Measurements from ENCODE around the gene S100A2.

S100A2 gene

DNA sequence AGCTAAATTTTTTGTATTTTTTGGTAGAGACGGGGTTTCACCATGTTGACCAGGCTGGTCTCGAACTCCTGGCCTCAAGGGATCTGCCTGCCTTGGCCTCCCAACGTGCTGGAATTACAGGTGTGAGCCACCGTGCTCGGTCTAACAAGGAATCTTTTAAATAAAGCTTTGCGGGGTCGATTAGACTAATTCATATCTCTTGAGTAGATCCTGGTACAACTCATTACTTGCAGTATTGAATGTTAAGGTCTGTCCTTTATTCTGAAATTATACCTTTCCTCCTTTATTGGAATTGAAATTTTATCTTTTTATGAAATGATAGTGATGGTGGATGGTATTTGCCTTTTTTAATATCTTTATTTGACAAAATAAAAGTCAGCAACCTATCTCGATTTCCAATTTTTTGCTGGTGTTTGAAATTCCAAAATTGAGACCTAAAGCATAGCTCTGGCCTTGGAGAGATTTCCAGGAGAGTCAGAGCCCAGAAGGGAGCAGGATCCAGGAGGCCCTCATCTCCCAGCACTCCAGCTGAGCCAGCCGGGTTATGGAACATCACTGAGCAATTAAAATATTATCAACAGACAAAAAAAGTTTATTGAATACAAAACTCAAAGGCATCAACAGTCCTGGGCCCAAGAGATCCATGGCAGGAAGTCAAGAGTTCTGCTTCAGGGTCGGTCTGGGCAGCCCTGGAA is 4.7 kb downstream of the S100A2 start:
- TF ChIP-seq, protein P1, sequence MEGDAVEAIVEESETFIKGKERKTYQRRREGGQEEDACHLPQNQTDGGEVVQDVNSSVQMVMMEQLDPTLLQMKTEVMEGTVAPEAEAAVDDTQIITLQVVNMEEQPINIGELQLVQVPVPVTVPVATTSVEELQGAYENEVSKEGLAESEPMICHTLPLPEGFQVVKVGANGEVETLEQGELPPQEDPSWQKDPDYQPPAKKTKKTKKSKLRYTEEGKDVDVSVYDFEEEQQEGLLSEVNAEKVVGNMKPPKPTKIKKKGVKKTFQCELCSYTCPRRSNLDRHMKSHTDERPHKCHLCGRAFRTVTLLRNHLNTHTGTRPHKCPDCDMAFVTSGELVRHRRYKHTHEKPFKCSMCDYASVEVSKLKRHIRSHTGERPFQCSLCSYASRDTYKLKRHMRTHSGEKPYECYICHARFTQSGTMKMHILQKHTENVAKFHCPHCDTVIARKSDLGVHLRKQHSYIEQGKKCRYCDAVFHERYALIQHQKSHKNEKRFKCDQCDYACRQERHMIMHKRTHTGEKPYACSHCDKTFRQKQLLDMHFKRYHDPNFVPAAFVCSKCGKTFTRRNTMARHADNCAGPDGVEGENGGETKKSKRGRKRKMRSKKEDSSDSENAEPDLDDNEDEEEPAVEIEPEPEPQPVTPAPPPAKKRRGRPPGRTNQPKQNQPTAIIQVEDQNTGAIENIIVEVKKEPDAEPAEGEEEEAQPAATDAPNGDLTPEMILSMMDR (IDR thresholded peaks at IDR 0.05; ENCODE audit: control insufficient read depth, insufficient read depth, low read depth, low read length, missing control alignments) = no peak
- no peak overlapping the region for H3K4me3 ChIP-seq (ENCODE audit: control insufficient read depth, low read depth, low read length)
- no peak for DNase-seq (ENCODE audit: low read depth)

DNA sequence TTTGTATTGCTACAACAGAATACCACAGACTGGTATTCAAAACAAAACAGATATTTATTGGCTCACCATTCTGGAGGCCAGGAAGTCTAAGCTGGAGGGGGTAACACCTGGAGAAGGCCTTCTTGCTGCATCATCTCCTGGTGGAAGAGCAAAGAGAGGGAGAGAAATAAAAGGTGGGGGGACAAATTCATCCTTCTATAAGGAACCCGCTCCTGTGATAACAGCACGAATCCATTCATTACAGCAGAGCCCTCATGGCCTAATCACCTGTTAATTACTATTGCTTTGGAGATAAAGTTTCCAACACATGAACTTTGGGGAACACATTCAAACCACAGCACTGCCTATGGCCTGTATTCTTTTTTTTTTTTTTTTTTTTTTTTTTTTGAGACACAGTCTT is 5.4 kb downstream of the S100A2 start:
- H3K4me3 ChIP-seq (ENCODE audit: control insufficient read depth, low read depth, low read length) = no peak overlapping the region
- TF ChIP-seq, protein P1 (IDR thresholded peaks at IDR 0.05; ENCODE audit: control insufficient read depth, insufficient read depth, low read depth, low read length, missing control alignments) = no peak
- DNase-seq (ENCODE audit: low read depth) = no peak

DNA sequence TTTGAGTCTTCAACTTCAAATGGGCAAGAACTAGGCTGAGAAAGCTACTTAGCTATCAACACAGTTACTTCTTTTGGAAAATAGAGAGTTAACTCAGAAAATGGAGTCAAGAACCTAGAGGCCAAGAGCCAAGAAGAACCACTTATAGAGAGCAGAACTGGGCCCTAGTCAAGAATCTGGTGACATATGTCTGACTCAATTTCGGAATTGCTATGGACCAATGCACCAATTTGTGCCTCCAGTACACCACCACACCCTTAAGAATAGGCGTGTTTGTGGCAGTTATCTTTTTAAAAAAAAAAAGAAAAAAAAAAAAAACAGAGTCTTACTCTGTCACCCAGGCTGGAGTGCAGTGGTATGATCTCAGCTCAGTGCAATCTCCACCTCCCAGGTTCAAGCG is 7.8 kb downstream of the S100A2 start:
- TF ChIP-seq, protein P1 (IDR thresholded peaks at IDR 0.05; ENCODE audit: control insufficient read depth, insufficient read depth, low read depth, low read length, missing control alignments) = no peak
- H3K4me3 ChIP-seq (ENCODE audit: control insufficient read depth, low read depth, low read length) = no peak overlapping the region

DNA sequence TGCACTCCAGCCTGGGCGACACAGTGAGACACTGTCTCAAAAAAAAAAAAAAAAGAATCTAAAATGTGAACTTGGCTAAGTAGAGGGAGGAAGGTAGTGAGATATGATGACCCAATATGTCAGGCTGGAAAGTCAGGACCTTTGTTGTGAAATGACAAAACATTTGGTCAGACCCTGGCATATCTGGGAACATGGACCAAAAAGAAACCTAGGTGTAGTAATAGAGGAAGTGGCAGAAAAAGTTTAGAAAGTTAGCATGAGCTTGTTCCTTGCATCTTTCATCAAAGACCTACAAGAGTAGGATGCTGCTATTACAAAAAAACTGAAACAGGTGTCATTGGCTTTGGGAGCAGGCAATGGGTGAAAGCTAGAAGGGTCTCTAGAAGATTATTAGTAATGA is 9.3 kb downstream of the S100A2 start:
- DNase-seq (ENCODE audit: low read depth) = no peak
- H3K4me3 ChIP-seq (ENCODE audit: control insufficient read depth, low read depth, low read length) = no peak overlapping the region
- TF ChIP-seq, protein P1 (IDR thresholded peaks at IDR 0.05; ENCODE audit: control insufficient read depth, insufficient read depth, low read depth, low read length, missing control alignments) = no peak

More for the DNA sequence above, 7.8 kb downstream of the S100A2 start:
- DNase-seq (ENCODE audit: low read depth) = no peak

DNA sequence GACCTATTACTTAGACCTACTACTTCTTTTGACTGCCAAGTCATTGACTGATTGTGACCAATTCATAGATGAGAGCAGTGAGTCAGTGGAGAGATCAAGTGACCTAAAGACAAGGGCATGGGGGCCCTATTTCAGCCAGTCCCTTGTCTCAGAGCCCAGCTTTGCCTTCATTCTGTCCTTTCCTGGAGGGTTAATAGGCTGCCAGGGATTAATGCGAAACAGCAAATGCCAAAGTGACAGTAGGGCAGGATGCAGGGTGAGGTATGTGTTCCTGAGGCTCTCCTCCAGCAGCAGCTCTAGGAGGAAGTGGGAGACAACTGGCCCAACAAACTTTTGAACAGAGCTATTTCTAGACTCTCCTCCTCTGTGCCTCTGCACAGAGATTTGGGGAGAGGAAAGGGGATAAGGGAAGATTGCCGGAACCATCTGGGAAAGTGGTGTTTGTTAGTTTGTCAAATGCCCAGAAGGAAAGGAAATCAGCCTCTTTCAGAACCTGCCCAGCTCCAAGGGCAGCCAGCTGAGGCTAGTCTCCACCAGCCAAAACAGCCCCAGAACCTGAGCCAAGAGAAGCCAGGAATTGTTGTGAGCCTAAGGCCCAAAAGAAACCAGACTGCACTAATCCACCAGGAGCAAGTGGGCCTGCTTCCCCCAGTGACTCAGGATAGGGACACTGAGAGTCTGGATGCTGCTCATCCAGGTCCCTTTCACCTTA is 11.7 kb downstream of the S100A2 start:
- no peak for DNase-seq (ENCODE audit: low read depth)
- TF ChIP-seq, protein P1 (IDR thresholded peaks at IDR 0.05; ENCODE audit: control insufficient read depth, insufficient read depth, low read depth, low read length, missing control alignments) = no peak
- H3K4me3 ChIP-seq (ENCODE audit: control insufficient read depth, low read depth, low read length) = no peak overlapping the region

DNA sequence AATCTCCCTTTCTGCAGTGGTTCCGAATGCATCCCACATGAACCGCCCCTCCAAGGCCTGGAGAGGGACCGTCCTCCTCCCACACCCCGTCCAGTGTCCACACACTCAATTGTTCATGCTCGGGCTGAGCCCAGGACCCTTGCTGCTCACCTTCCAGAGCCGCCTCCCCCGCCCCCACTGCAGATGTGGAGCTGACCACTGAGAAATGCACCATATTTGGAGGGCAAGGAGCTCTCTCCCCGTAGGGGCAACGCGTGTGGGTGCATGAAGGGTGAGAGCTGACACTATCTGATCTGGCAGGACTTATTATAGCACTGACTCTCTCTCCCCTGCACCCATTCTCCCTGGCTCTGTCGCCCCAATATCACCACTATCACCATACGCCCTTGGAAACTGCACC is 12.5 kb downstream of the S100A2 start:
- H3K4me3 ChIP-seq (ENCODE audit: control insufficient read depth, low read depth, low read length) = no peak overlapping the region
- no peak for DNase-seq (ENCODE audit: low read depth)
- TF ChIP-seq, protein P1 (IDR thresholded peaks at IDR 0.05; ENCODE audit: control insufficient read depth, insufficient read depth, low read depth, low read length, missing control alignments) = no peak
